AG10803 (cell line): ENCODE data around the gene CABCOCO1.

ENCODE experiments used
- DNase-seq: peaks from one replicate; pipeline ENCODE4 v3.0.0; 2010; ENCODE audit warnings: low read depth
- H3K4me3 ChIP-seq: 2 replicates; pipeline ENCODE4 v1.5.1; 2011; ENCODE audit warnings: mild to moderate bottlenecking, low read length, control low read depth
- TF ChIP-seq, protein P1 (sequence below): conservative IDR thresholded peaks from 2 replicates; pipeline ENCODE4 v1.5.1; 2011; ENCODE audit warnings: mild to moderate bottlenecking, low read length, control low read depth, inconsistent platforms

The CABCOCO1 gene

DNA sequence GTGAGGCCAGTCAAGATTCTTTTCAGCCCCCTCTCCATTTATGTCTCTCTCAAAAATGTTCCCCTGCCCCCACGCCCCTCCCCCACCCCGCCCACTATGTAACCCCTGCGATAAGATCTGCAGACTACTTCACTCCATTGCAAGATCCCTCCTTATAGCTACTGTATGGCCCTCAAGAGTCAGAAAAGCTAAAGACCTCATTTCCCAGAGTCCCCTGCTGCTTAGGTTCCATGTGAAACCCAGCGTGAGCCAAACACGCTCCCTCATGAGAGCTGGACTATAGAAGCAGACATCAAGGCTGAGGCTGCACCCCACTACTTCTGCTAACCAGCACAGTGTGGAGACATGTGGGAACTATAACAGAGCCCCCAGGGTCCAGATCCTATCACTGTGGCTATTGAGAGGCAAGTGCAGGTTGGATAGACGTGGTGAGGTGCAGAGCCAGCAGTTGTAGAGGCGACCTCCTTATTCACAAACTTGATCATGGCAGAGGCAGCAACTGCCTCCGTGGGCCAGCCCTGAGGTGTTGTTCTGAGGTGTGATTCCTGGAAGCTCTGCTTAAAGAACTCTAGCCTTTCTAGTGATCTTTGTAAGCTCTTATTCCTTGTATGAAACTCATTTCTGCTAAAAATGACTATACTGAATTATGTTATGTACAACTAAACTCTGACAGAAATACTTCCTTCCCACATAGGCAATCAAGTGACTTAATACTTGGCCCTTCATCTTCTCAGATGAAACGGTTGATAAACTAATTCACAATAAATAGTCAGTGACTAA lies 121.8 kb downstream of the CABCOCO1 start:
- no peak overlapping the region for H3K4me3 ChIP-seq
- no peak for DNase-seq
- TF ChIP-seq, protein P1, sequence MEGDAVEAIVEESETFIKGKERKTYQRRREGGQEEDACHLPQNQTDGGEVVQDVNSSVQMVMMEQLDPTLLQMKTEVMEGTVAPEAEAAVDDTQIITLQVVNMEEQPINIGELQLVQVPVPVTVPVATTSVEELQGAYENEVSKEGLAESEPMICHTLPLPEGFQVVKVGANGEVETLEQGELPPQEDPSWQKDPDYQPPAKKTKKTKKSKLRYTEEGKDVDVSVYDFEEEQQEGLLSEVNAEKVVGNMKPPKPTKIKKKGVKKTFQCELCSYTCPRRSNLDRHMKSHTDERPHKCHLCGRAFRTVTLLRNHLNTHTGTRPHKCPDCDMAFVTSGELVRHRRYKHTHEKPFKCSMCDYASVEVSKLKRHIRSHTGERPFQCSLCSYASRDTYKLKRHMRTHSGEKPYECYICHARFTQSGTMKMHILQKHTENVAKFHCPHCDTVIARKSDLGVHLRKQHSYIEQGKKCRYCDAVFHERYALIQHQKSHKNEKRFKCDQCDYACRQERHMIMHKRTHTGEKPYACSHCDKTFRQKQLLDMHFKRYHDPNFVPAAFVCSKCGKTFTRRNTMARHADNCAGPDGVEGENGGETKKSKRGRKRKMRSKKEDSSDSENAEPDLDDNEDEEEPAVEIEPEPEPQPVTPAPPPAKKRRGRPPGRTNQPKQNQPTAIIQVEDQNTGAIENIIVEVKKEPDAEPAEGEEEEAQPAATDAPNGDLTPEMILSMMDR = no peak

DNA sequence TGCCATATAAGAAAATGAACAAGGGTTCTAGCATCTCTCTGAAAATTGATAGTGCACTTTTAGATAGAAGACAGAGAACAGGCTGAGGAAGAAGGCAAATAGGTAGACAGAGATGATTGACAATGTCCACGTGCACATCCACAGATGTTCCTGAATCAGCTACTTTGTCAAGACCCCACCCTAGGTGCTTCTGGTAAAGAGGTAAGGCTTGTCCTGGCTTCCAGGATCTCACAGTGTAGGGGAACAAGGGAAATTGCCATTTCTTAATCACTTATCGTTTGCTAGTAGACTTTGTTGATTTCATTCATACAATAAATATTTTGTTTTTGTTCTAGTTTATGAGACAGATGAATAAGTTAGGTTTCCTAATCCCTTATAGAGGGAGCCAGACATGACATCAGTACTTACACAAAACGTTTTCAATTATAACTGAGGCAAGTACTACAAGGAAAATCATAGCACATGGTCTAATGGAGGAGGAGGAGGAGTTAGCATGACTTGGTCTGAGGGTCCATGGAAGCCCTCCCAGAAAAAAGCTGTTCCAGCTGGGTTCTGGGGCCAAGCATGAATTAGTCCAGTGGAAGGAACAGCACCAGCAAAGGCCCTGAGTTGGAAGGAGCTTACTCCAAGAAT lies 122.9 kb downstream of the CABCOCO1 start:
- TF ChIP-seq, protein P1 = no peak
- peak; percentile 52 for DNase-seq
- H3K4me3 ChIP-seq = no peak overlapping the region

DNA sequence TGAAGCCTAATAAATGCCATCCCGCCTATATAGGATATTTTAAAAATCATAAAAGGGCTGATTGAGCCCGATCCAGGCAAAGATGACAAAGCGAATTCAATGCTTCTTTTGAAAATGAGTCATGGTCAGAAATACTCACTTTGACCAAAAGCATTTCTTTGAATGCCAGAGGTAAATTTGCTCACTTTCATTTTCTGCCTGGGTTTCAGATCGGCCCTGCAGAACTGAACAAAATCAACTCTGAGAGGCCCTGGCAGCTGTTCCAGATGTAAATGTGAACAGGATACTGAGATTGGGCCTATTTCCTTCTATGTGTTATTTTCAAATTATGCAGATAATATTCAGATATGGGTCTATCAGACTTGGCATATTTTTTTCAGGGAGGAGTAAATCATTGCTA lies 124.0 kb downstream of the CABCOCO1 start:
- H3K4me3 ChIP-seq = peak overlapping the region; percentile 9; the same call in 1 of the 2 replicates
- TF ChIP-seq, protein P1 = no peak
- peak; percentile 82 for DNase-seq

DNA sequence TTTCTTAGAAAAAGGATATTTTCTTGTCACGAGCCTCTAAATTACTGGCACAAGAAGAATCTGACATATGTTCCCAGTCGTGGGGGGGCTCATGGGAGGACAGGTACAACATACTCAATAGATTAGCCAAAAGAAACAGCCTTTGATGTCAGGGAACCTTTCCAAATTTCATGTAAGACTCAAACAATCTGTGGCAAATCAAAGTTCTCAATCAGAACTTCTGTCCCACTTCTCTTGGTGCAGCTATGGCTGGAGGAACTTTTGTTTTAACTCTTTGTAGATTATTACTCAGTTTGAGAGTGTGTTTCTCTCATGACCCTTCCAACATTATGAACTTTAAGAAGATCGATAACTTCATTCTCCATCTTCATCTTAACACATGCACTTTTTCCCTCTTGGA lies 124.4 kb downstream of the CABCOCO1 start:
- TF ChIP-seq, protein P1 = no peak
- no peak for DNase-seq
- no peak overlapping the region; the same call in 1 of the 2 replicates for H3K4me3 ChIP-seq

DNA sequence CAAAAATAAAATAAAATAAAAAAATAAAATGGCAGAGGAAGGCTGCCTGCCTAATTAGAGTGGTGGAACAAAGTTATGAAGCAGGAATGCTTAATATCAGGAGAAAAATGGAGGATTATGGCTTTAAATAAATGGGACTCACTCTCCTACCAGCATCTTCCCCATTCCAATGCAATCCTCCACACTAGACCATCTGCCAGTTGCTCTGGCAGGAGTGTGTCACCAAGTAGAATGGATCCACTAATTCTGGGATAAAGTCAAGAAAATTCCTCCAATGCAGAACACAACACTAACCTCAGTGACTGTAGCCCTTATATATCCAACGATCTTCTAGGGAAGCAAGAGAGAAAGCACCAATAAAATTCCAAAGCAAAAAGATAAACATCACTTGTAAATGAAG lies 126.3 kb downstream of the CABCOCO1 start:
- no peak for DNase-seq
- no peak overlapping the region for H3K4me3 ChIP-seq
- TF ChIP-seq, protein P1 = no peak

DNA sequence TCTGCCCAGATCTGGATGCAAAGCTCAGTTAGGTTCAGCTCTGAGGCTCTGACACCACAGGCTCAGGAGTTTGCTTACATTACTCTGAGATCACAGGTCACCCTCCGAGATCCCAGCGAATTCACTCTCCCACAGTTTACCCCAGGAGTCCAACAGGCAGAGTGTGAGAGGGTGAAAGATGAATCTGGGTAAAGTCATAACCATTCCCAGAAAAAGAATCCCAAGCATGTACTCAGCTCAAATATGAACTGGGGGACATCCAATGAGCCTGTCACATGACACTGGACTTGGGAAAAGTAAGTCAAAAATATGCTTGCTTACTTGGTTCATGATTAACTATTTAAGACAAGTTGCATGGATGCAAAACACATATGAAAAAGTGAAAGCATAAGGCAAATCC lies 128.5 kb downstream of the CABCOCO1 start:
- TF ChIP-seq, protein P1 = no peak
- no peak overlapping the region for H3K4me3 ChIP-seq
- peak; percentile 86 for DNase-seq
